COLO829 (cell line): ENCODE results near the gene FXYD6.

Source experiments
- DNase-seq: peaks from one replicate; pipeline ENCODE4 v3.0.0; 2012; ENCODE audit warnings: low spot score

Gene FXYD6

DNA sequence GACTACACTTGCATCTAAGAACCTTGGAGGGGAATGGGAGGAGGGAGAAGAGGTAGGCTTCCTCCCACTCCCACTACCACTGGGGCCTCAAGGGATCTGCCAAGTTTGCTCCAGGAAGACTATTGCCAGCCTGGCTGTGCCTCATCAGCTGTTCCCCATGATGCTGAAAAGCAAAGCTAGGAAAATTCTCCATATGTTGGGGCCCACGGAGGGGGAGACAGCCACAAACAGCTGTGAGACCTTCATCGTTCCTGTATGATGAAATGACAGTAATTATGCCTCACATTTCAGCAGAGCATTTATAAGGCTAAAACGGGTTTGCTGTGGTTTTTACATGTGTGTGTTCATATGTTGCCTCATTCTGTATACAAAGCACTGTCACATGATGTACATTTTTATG is 86.2 kb downstream of the FXYD6 start:
- no peak for DNase-seq

DNA sequence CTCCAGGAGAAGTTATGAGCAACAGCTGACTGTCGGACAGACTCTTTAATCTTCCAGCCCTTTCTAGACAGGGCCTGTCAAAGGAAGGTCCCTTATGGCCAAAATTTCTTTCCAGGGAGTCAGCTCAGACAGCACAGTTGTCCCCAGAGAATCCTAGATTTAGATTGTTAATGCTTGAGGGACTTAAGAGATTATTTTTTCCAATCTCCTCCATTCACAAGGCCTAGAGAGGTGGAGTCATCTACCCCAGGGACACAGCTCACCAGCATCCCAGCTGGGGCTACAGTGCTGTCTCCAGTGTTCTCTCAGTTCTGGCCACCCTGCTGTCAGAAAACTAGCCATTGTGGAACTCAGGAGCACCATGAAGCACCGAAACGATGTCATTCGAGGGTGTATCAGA is 87.2 kb downstream of the FXYD6 start:
- DNase-seq = no peak
